Mucosa of gallbladder (tissue), 1 donor: Measurements from ENCODE around the gene OTOR. TPM values are rescaled to one million over a fixed set of nuclear protein-coding genes. Genes with fewer than 3 reads are reported as not detected.

Experiments
- DNase-seq: peaks from one replicate; pipeline ENCODE4 v3.0.0-alpha.2; 2020; ENCODE audit warnings: low spot score
- total RNA-seq: library from RNA; stranded (reverse); gene quantifications from one replicate; pipeline ENCODE4 v1.2.1, GENCODE V29; 2021
- donor health status: DM: no; HTN: no; CAD: no.

Gene OTOR
- total RNA-seq, 1 donor from 2014 or later = not detected

- DNase-seq = no peak
Measured at GRCh38 chr20:16749573-16749972, 1.4 kb downstream of the OTOR start.

GRCh38 chr20:16752082-16752481, 3.9 kb downstream of the OTOR start:
- DNase-seq = no peak

- DNase-seq = no peak
Measured at GRCh38 chr20:16752901-16753300, 4.7 kb downstream of the OTOR start.

- DNase-seq = no peak
Measured at GRCh38 chr20:16758454-16759180, 10.5 kb downstream of the OTOR start.

GRCh38 chr20:16759181-16759563, 11.0 kb downstream of the OTOR start:
- DNase-seq = no peak

- DNase-seq = peak; percentile 37
Measured at GRCh38 chr20:16760431-16761304, 12.5 kb downstream of the OTOR start.

- peak; percentile 59 for DNase-seq
Measured at GRCh38 chr20:16761305-16761829, 13.2 kb downstream of the OTOR start.

GRCh38 chr20:16764560-16764959, 16.4 kb downstream of the OTOR start:
- DNase-seq = no peak

- DNase-seq = no peak
Measured at GRCh38 chr20:16771213-16771612, 23.1 kb downstream of the OTOR start.

- no peak for DNase-seq
Measured at GRCh38 chr20:16775961-16776360, 27.8 kb downstream of the OTOR start.

- DNase-seq = no peak
Measured at GRCh38 chr20:16777126-16777525, 29.0 kb downstream of the OTOR start.

- no peak for DNase-seq
Measured at GRCh38 chr20:16778159-16778558, 30.0 kb downstream of the OTOR start.

- DNase-seq = no peak
Measured at GRCh38 chr20:16781496-16781895, 33.3 kb downstream of the OTOR start.

GRCh38 chr20:16785226-16785625, 37.1 kb downstream of the OTOR start:
- DNase-seq = no peak

Other genes starting within 250 kb of the OTOR start
- gene KIF16B, start 174.9 kb upstream of the OTOR start, total RNA-seq = 21.6 TPM
- 32.3 TPM for gene SNRPB2, start 18.3 kb upstream of the OTOR start, total RNA-seq